RWPE2 (cell line): ENCODE data around the gene SPATA13.
"Not testable (repeated sequence)": the region's sequence is repeated elsewhere in the genome, so short reads cannot be mapped to it uniquely, and the experiment has no call there.

Experiments used
- ATAC-seq: fragments of 200-7000 bp; cut with Tn5 transposase; 3 replicates; pipeline ENCODE4 v1.9.1; 2021; ENCODE audit warnings: low read depth
- DNase-seq: peaks from one replicate; pipeline ENCODE4 v3.0.0-alpha.2; 2020; ENCODE audit warnings: low spot score
- H3K27ac ChIP-seq: fragments of 450-650 bp; 2 replicates; pipeline ENCODE4 v1.5.1; 2017; ENCODE audit warnings: mild to moderate bottlenecking; ENCODE audit not compliant: poor library complexity, severe bottlenecking
- H3K27me3 ChIP-seq: fragments of 250-450 bp; sonication (Bioruptor Pico); 2 replicates; pipeline ENCODE4 v1.5.1; 2021; ENCODE audit warnings: mild to moderate bottlenecking, moderate library complexity; ENCODE audit not compliant: insufficient read depth, poor library complexity, severe bottlenecking
- H3K36me3 ChIP-seq: fragments of 250-450 bp; sonication (Bioruptor Pico); 2 replicates; pipeline ENCODE4 v1.5.1; 2020; ENCODE audit warnings: low read depth, mild to moderate bottlenecking, moderate library complexity
- H3K4me1 ChIP-seq: fragments of 250-450 bp; sonication (Bioruptor Pico); 2 replicates; pipeline ENCODE4 v1.5.1; 2021; ENCODE audit warnings: mild to moderate bottlenecking, moderate library complexity; ENCODE audit not compliant: insufficient read depth, poor library complexity, severe bottlenecking
- H3K4me3 ChIP-seq: fragments of 250-450 bp; sonication (Bioruptor Pico); 2 replicates; pipeline ENCODE4 v1.5.1; 2021; ENCODE audit warnings: mild to moderate bottlenecking, moderate library complexity; ENCODE audit not compliant: severe bottlenecking
- H3K9me3 ChIP-seq: fragments of 250-450 bp; sonication (Bioruptor Pico); 2 replicates; pipeline ENCODE4 v1.5.1; 2021; ENCODE audit warnings: mild to moderate bottlenecking, moderate library complexity; ENCODE audit not compliant: severe bottlenecking
- TF ChIP-seq, protein P1 (sequence below): fragments of 450-650 bp; IDR thresholded peaks from one replicate; pipeline ENCODE4 v1.5.1; 2017; ENCODE audit warnings: mild to moderate bottlenecking, moderate library complexity; ENCODE audit not compliant: poor library complexity, severe bottlenecking

The SPATA13 gene

DNA sequence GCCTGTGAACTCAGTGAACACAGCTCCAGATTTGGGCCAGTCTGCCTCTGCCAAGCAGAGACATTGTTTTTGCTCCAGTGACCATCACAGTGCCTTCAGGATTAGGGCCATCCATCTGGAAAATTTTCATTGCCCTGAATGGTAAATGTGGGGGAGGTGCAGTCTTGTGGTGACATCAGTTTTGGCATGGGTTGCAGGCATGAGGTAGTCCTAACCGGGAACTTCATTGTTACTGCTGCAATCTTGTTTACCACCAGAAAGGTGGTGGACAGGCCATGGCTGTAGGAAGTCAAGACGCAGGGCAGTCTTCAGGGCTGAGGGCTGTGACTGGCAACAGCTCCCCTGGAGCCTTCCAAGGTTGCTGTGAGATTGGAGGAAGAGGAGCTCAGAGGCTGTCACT, 55.2 kb downstream of the SPATA13 start:
- no peaks in the 10 kb centered on the region for H3K9me3 ChIP-seq
- no peak overlapping the region for H3K4me3 ChIP-seq
- TF ChIP-seq, protein P1, sequence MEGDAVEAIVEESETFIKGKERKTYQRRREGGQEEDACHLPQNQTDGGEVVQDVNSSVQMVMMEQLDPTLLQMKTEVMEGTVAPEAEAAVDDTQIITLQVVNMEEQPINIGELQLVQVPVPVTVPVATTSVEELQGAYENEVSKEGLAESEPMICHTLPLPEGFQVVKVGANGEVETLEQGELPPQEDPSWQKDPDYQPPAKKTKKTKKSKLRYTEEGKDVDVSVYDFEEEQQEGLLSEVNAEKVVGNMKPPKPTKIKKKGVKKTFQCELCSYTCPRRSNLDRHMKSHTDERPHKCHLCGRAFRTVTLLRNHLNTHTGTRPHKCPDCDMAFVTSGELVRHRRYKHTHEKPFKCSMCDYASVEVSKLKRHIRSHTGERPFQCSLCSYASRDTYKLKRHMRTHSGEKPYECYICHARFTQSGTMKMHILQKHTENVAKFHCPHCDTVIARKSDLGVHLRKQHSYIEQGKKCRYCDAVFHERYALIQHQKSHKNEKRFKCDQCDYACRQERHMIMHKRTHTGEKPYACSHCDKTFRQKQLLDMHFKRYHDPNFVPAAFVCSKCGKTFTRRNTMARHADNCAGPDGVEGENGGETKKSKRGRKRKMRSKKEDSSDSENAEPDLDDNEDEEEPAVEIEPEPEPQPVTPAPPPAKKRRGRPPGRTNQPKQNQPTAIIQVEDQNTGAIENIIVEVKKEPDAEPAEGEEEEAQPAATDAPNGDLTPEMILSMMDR: no peak
- H3K36me3 ChIP-seq: no peaks in the 10 kb centered on the region
- no peaks in the 10 kb centered on the region for H3K4me1 ChIP-seq
- ATAC-seq (no peak), DNase-seq (no peak)
- no peak overlapping the region for H3K27ac ChIP-seq
- H3K27me3 ChIP-seq: no peaks in the 10 kb centered on the region

DNA sequence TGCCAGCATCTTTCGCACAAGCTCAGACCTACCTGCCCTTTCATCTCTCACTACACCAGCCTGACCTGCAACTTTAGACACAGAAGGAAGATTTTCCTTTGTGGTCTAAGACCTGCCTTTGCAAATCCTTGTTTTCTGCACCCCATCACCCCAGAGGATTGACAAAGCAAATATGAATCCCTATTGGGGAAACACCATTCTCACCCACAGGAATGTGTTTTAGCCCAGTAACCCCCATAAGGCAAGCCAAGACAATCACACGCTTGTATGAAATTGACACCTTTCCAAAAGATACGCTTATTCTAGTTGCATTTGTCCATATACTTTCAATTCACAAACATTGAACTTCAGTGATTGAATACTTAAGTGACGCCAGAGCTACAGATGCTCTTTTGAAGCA, 55.7 kb downstream of the SPATA13 start:
- Histone ChIP-seq H3K4me1 (no peaks in the 10 kb centered on the region), H3K27ac (no peak overlapping the region), H3K9me3 (no peaks in the 10 kb centered on the region), H3K27me3 (no peaks in the 10 kb centered on the region), H3K4me3 (no peak overlapping the region), H3K36me3 (no peaks in the 10 kb centered on the region)
- no peak for DNase-seq
- ATAC-seq: no peak
- TF ChIP-seq, protein P1: no peak

DNA sequence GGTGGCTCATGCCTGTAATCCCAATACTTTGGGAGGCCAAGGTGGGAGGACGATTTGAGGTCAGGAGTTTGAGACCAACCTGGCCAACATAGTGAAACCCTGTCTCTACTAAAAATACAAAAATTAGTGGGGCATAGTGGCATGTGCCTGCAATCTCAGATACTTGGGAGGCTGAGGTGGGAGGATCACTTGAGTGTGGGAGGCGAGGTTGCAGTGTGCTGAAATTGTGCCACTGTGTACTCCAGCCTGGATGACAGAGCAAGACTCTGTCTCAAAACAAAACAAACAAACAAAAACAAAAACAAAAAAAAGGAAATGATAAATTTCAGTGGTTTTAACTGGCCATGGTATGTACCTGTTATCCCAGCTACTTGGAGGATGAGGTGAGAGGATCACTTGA, 56.3 kb downstream of the SPATA13 start:
- ATAC-seq, H3K36me3 ChIP-seq, H3K9me3 ChIP-seq, DNase-seq, H3K4me1 ChIP-seq, H3K27me3 ChIP-seq, H3K4me3 ChIP-seq, H3K27ac ChIP-seq: not testable (repeated sequence)

DNA sequence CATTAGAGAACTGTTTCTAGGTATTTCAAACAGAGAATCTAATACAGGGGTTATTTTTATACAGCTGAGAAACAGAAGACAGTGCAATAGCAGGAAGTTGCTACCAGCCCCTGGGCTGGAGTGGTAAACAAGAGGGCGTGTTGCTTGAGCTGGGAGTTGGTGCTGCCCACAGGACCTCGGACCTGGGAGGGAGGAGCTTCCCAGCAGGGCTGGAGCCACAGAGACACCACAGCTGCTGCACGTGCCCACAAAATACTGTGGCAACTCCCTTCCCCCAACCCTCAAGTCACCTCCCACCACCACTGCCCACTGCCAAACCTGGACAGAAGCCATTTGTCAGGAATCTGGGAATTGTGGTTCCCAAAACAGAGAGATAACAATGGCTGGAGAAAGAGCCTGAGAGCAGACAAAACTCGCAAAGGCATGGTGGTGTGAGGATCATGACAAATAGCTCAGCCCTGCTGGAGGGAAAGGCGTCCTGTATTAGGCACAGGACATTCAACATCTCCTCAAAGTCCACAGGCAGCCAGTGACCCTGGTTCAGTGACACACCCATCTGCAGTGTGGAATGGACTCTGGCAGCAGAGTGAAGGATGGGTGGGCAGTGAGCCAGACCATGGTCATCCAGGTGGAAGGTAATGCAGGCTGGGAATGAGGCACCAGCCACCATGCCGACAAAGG, 57.2 kb downstream of the SPATA13 start:
- H3K36me3 ChIP-seq: no peaks in the 10 kb centered on the region
- H3K27me3 ChIP-seq: no peaks in the 10 kb centered on the region
- TF ChIP-seq, protein P1: no peak
- no peaks in the 10 kb centered on the region for H3K4me1 ChIP-seq
- DNase-seq: no peak
- no peak for ATAC-seq
- H3K9me3 ChIP-seq: no peaks in the 10 kb centered on the region
- H3K4me3 ChIP-seq: no peak overlapping the region
- H3K27ac ChIP-seq: no peak overlapping the region

DNA sequence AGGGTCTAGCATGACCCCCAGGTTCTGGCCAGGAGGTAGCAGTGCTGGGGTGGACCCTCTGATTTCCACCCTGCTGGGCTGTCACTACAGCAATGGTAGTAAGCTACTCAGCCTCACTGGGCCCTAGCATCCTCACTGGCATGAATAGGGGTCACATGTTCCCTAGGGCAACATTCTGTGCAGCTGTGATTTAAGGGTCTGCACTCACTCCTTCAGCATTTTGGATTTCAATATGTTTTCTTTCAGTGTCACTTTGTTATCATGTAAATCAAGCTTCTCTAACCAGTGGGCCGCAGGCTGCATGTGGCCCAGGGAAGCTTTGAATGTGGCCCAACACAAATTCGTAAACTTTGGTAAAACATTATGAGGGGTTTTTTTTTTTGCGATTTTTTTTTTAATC, 57.8 kb downstream of the SPATA13 start:
- no peak for ATAC-seq
- no peaks in the 10 kb centered on the region for H3K4me1 ChIP-seq
- no peaks in the 10 kb centered on the region for H3K36me3 ChIP-seq
- no peaks in the 10 kb centered on the region for H3K9me3 ChIP-seq
- no peak overlapping the region for H3K4me3 ChIP-seq
- no peak for DNase-seq
- no peaks in the 10 kb centered on the region for H3K27me3 ChIP-seq
- no peak overlapping the region for H3K27ac ChIP-seq
- TF ChIP-seq, protein P1: no peak
